OCI-LY7 (cell line): Measurements from ENCODE around the gene ACADVL. TPM values are rescaled to one million over a fixed set of nuclear protein-coding genes. Genes with fewer than 3 reads are reported as not detected.

ENCODE experiments used
- BruUV-seq: library from RNA; stranded (reverse); fragments of 400-500 nt; replicated peaks from 2 replicates; lab custom pipeline; 2021; lab: Mats Ljungman, UMichigan
- CTCF ChIA-PET: fragments of 300-600 bp; sonication (Branson Sonifier 250); formaldehyde crosslinking; loops from one replicate; lab custom pipeline; 2022; ENCODE audit warnings: antibody characterized with exemption; ENCODE audit not compliant: unreplicated experiment; lab: Charles Lee
- POLR2A ChIA-PET: fragments of 300-600 bp; sonication (Branson Sonifier 250); formaldehyde crosslinking; loops from one replicate; lab custom pipeline; 2022; ENCODE audit warnings: antibody characterized with exemption; lab: Charles Lee
- DNase-seq: peaks from one replicate; pipeline ENCODE4 v3.0.0-alpha.2; 2015; ENCODE audit warnings: low spot score
- H2AFZ ChIP-seq: fragments of 200-600 bp; sonication (generic), shearing (Covaris generic); 2 replicates; pipeline ENCODE4 v1.6.1; 2014; ENCODE audit warnings: mild to moderate bottlenecking, antibody characterized with exemption, low read length, moderate library complexity
- H3K27ac ChIP-seq: fragments of 200-600 bp; sonication (generic); 2 replicates; pipeline ENCODE4 v1.5.1; 2014; ENCODE audit warnings: mixed run types, low read depth, mild to moderate bottlenecking, moderate library complexity, low read length, inconsistent platforms; ENCODE audit not compliant: poor library complexity, severe bottlenecking
- H3K36me3 ChIP-seq: fragments of 200-600 bp; sonication (generic); 2 replicates; pipeline ENCODE4 v1.6.1; 2014; ENCODE audit warnings: mild to moderate bottlenecking, antibody characterized with exemption, low read length, moderate library complexity, mixed read lengths; ENCODE audit not compliant: insufficient read depth
- H3K4me1 ChIP-seq: fragments of 200-600 bp; sonication (generic); 2 replicates; pipeline ENCODE4 v1.5.1; 2014; ENCODE audit warnings: mild to moderate bottlenecking, low read length; ENCODE audit not compliant: insufficient read depth, poor library complexity, severe bottlenecking
- H3K4me2 ChIP-seq: fragments of 200-600 bp; sonication (generic); 2 replicates; pipeline ENCODE4 v1.6.1; 2014; ENCODE audit warnings: mild to moderate bottlenecking, low read length
- H3K4me3 ChIP-seq: fragments of 200-600 bp; sonication (generic); 2 replicates; pipeline ENCODE4 v1.5.1; 2014; ENCODE audit warnings: mild to moderate bottlenecking, low read depth, low read length; ENCODE audit not compliant: poor library complexity, severe bottlenecking
- H3K79me2 ChIP-seq: fragments of 200-600 bp; sonication (generic); 2 replicates; pipeline ENCODE4 v1.6.1; 2016; ENCODE audit warnings: low read depth, mild to moderate bottlenecking, low read length, moderate library complexity, mixed read lengths; ENCODE audit not compliant: insufficient read depth
- H3K9me2 ChIP-seq: fragments of 200-600 bp; sonication (generic); 2 replicates; pipeline ENCODE4 v1.6.1; 2016; ENCODE audit warnings: mild to moderate bottlenecking, low read length, mixed read lengths; ENCODE audit not compliant: insufficient read depth
- H3K9me3 ChIP-seq: fragments of 200-600 bp; sonication (generic); 2 replicates; pipeline ENCODE4 v1.6.1; 2014; ENCODE audit warnings: mild to moderate bottlenecking, mixed run types, low read length, mixed read lengths
- H4K20me1 ChIP-seq: fragments of 200-600 bp; sonication (generic); 2 replicates; pipeline ENCODE4 v1.6.1; 2014; ENCODE audit warnings: mild to moderate bottlenecking, antibody characterized with exemption, low read length, moderate library complexity, mixed read lengths; ENCODE audit not compliant: insufficient read depth
- EZH2phosphoT487 ChIP-seq: fragments of 200-600 bp; sonication (generic); IDR thresholded peaks from 2 replicates; pipeline ENCODE4 v1.6.1; 2018; ENCODE audit warnings: low read depth, borderline replicate concordance, mild to moderate bottlenecking, mixed run types, antibody characterized with exemption, low read length, moderate library complexity, mixed read lengths
- intact Hi-C: fragments of 100-400 bp; cut with micrococcal nuclease; formaldehyde crosslinking; loops from one replicate; pipeline ENCODE4 v1.10.0; 2022; ENCODE audit not compliant: unreplicated experiment
- total RNA-seq, 2 experiments: library from RNA; depleted of rRNA in 1 of 2; stranded (reverse); fragments of >200 nt in 1 of 2; shearing (Covaris generic) in 1 of 2; gene quantifications; 2 replicates each; pipeline ENCODE4 v1.2.3, GENCODE V29; 2014 to 2022
- TF ChIP-seq, protein P1 (sequence below): fragments of 200-600 bp; sonication (generic); conservative IDR thresholded peaks from 2 replicates; pipeline ENCODE4 v1.5.1; 2014; ENCODE audit warnings: mild to moderate bottlenecking, antibody characterized with exemption, low read length, moderate library complexity, mixed read lengths

ACADVL gene
- total RNA-seq, 2 experiments from 2014 or later, result 204 to 297 TPM

DNA sequence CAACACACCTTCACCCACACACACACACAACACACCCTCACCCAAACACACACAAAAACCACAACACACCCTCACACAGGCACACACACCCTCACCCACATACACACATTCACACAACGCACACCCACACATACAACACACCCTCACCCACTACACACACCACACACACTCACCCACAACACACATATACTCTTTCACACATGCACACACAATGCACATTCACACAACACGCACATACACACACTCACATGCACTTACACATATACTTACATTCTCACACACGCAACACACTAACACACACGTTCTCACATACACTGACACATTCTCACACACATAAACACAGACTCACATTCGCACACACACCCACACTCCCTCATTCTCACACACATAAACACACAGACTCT, 44.4 kb upstream of the ACADVL start:
- ChIA-PET POLR2A (no interaction called here), CTCF (no interaction called here)
- BruUV-seq, result no TSS peak
- H3K9me2 ChIP-seq, result no peaks in the 10 kb centered on the region
- no peak overlapping the region for H3K4me2 ChIP-seq
- no peaks in the 10 kb centered on the region for H4K20me1 ChIP-seq
- peaks cover 8% of the 10 kb centered on the region for H3K9me3 ChIP-seq
- TF ChIP-seq, protein P1, sequence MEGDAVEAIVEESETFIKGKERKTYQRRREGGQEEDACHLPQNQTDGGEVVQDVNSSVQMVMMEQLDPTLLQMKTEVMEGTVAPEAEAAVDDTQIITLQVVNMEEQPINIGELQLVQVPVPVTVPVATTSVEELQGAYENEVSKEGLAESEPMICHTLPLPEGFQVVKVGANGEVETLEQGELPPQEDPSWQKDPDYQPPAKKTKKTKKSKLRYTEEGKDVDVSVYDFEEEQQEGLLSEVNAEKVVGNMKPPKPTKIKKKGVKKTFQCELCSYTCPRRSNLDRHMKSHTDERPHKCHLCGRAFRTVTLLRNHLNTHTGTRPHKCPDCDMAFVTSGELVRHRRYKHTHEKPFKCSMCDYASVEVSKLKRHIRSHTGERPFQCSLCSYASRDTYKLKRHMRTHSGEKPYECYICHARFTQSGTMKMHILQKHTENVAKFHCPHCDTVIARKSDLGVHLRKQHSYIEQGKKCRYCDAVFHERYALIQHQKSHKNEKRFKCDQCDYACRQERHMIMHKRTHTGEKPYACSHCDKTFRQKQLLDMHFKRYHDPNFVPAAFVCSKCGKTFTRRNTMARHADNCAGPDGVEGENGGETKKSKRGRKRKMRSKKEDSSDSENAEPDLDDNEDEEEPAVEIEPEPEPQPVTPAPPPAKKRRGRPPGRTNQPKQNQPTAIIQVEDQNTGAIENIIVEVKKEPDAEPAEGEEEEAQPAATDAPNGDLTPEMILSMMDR, result no peak
- no peak for TF ChIP-seq EZH2phosphoT487
- H3K79me2 ChIP-seq, result no peaks in the 10 kb centered on the region
- intact Hi-C loops, result no loop called here
- no peak overlapping the region for H3K27ac ChIP-seq
- peaks cover 10% of the 10 kb centered on the region for H3K4me1 ChIP-seq
- no peak overlapping the region for H2AFZ ChIP-seq
- H3K36me3 ChIP-seq, result no peaks in the 10 kb centered on the region
- DNase-seq, result no peak
- no peak overlapping the region for H3K4me3 ChIP-seq

DNA sequence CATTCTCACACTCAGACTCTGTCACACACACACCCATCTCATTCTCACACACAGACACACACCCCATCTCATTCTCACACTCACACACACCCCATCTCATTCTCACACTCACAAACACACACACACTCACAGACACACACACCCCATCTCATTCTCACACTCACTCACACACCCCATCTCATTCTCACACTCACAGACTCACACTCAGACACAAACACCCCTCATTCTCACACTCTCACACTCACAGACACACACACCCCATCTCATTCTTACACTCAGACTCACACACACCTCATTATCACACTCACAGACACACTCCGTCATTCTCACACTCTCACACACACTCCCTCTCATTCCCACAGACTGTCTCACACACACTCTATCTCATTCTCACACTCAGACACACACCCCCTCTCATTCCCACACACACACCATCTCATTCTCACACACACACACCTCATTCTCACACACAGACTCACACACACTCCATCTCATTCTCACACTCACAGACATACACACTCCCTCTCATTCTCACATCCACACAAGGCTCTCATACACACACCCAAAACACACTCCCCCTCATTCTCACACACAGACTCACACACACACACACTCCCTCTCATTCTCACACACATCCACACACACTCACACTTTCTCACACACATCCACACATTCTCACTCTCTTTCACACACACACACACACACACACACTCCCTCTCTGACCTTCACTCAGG, 43.5 kb upstream of the ACADVL start:
- intact Hi-C loops, result no loop called here
- DNase-seq, result no peak
- Histone ChIP-seq H3K4me1 (peaks cover 10% of the 10 kb centered on the region), H4K20me1 (no peaks in the 10 kb centered on the region), H3K9me2 (no peaks in the 10 kb centered on the region), H3K9me3 (peaks cover 8% of the 10 kb centered on the region), H3K4me2 (no peak overlapping the region), H3K36me3 (no peaks in the 10 kb centered on the region), H3K4me3 (no peak overlapping the region), H3K79me2 (no peaks in the 10 kb centered on the region), H2AFZ (no peak overlapping the region), H3K27ac (no peak overlapping the region)
- TF ChIP-seq, protein P1, result no peak
- TF ChIP-seq EZH2phosphoT487, result no peak
- CTCF ChIA-PET, result no interaction called here
- BruUV-seq, result no TSS peak
- POLR2A ChIA-PET, result no interaction called here

DNA sequence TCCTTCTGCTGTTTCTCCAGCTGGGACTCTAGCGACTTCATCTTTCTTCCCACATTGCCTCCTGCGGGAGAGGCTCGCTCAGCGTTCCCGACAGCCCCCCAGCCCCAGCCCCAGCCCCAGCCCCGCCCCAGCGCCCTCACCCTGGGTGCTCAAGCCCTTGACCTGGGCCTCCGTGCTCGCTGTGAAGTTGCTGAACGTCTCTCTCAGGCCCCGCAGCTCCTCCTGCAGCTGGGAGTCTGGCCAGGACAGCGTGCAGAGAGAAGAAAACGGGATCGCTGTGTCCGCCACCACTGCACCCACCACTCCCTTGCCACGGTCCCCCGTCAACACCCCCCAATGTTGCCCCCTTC, 42.9 kb upstream of the ACADVL start:
- H3K9me3 ChIP-seq, result peaks cover 8% of the 10 kb centered on the region
- no peaks in the 10 kb centered on the region for H3K79me2 ChIP-seq
- no peak overlapping the region for H3K27ac ChIP-seq
- intact Hi-C loops, result no loop called here
- TF ChIP-seq, protein P1, result no peak
- no peak for TF ChIP-seq EZH2phosphoT487
- H4K20me1 ChIP-seq, result no peaks in the 10 kb centered on the region
- H2AFZ ChIP-seq, result no peak overlapping the region
- ChIA-PET CTCF (no interaction called here), POLR2A (no interaction called here)
- H3K4me1 ChIP-seq, result peaks cover 10% of the 10 kb centered on the region
- no TSS peak for BruUV-seq
- no peak for DNase-seq
- no peaks in the 10 kb centered on the region for H3K9me2 ChIP-seq
- no peaks in the 10 kb centered on the region for H3K36me3 ChIP-seq
- no peak overlapping the region for H3K4me2 ChIP-seq
- no peak overlapping the region for H3K4me3 ChIP-seq
